MM.1S (cell line): ENCODE measurements around the gene TNFRSF14.

Source experiments
- EZH2 ChIP-seq: fragments of 300-600 bp; sonication (generic); optimal IDR thresholded peaks from 2 replicates; pipeline ENCODE3; 2017; ENCODE audit warnings: low read depth, mild to moderate bottlenecking, antibody characterized with exemption, low read length, mixed read lengths
- EZH2phosphoT487 ChIP-seq: fragments of 300-600 bp; sonication (generic); IDR thresholded peaks from 2 replicates; pipeline ENCODE4 v1.6.1; 2018; ENCODE audit warnings: antibody characterized with exemption, low read length
- TF ChIP-seq, protein P1 (sequence below): fragments of 300-600 bp; sonication (generic); IDR thresholded peaks from 2 replicates; pipeline ENCODE4 v1.5.1; 2016; ENCODE audit warnings: antibody characterized with exemption, low read length, mixed read lengths

- TF ChIP-seq, protein P1, sequence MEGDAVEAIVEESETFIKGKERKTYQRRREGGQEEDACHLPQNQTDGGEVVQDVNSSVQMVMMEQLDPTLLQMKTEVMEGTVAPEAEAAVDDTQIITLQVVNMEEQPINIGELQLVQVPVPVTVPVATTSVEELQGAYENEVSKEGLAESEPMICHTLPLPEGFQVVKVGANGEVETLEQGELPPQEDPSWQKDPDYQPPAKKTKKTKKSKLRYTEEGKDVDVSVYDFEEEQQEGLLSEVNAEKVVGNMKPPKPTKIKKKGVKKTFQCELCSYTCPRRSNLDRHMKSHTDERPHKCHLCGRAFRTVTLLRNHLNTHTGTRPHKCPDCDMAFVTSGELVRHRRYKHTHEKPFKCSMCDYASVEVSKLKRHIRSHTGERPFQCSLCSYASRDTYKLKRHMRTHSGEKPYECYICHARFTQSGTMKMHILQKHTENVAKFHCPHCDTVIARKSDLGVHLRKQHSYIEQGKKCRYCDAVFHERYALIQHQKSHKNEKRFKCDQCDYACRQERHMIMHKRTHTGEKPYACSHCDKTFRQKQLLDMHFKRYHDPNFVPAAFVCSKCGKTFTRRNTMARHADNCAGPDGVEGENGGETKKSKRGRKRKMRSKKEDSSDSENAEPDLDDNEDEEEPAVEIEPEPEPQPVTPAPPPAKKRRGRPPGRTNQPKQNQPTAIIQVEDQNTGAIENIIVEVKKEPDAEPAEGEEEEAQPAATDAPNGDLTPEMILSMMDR, result no peak
- TF ChIP-seq EZH2 (no peak), EZH2phosphoT487 (no peak)
Observed at GRCh38 chr1:2612591-2613365, 56.6 kb downstream of the TNFRSF14 start.
